HG02571 (cell line): ENCODE data around the gene RABL3.
"Not testable (repeated sequence)": the region's sequence is repeated elsewhere in the genome, so short reads cannot be mapped to it uniquely, and the experiment has no call there.

ENCODE experiments used
- ATAC-seq: cut with Tn5 transposase; IDR thresholded peaks from one replicate; pipeline ENCODE4 v1.9.1; 2021; ENCODE audit warnings: mild to moderate bottlenecking, moderate library complexity; ENCODE audit not compliant: unreplicated experiment

The RABL3 gene

GRCh38 chr3:120649830-120650233 is 92.5 kb downstream of the RABL3 start:
- ATAC-seq, result no peak

GRCh38 chr3:120648290-120648689 is 94.0 kb downstream of the RABL3 start:
- ATAC-seq, result no peak

- ATAC-seq, result no peak
Observed at GRCh38 chr3:120646771-120647432, 95.4 kb downstream of the RABL3 start.

- ATAC-seq, result no peak
Observed at GRCh38 chr3:120645083-120645845, 97.1 kb downstream of the RABL3 start.

GRCh38 chr3:120642368-120642948 is 99.9 kb downstream of the RABL3 start:
- ATAC-seq, result no peak

GRCh38 chr3:120641696-120642246 is 100.5 kb downstream of the RABL3 start:
- no peak for ATAC-seq

GRCh38 chr3:120640231-120640630 is 102.1 kb downstream of the RABL3 start:
- no peak for ATAC-seq

GRCh38 chr3:120638820-120639219 is 103.5 kb downstream of the RABL3 start:
- not testable (repeated sequence) for ATAC-seq

GRCh38 chr3:120637851-120638559 is 104.3 kb downstream of the RABL3 start:
- ATAC-seq, result no peak

- no peak for ATAC-seq
Observed at GRCh38 chr3:120636795-120637401, 105.4 kb downstream of the RABL3 start.
